HepG2 (cell line): ENCODE results near the gene TBR1. TPM values are rescaled to one million over a fixed set of nuclear protein-coding genes. Genes with fewer than 3 reads are reported as not detected.

Source experiments
- ATAC-seq: fragments of 200-7000 bp; cut with Tn5 transposase; 3 replicates; pipeline ENCODE4 v1.9.1; 2020; ENCODE audit warnings: mild to moderate bottlenecking, moderate library complexity
- BruUV-seq: library from RNA; stranded (reverse); fragments of 400-500 nt; replicated peaks from 2 replicates; lab custom pipeline; 2021; lab: Mats Ljungman, UMichigan
- CTCF ChIA-PET: fragments of 300-600 bp; formaldehyde crosslinking; extraction: SDS; loops from one replicate; lab custom pipeline; 2021; ENCODE audit warnings: low total read pairs, inconsistent platforms, low intra/inter-chr PET ratio; lab: Yijun Ruan, JAX
- POLR2A ChIA-PET: fragments of 350-600 bp; sonication (Branson Sonifier 250); formaldehyde crosslinking; loops from one replicate; lab custom pipeline; 2020; ENCODE audit warnings: antibody characterized with exemption, inconsistent platforms; lab: Yijun Ruan, JAX
- DNase-seq: peaks from one replicate; pipeline ENCODE4 v3.0.0-alpha.2; 2015; ENCODE audit warnings: low spot score
- FAIRE-seq: peaks from 3 replicates; lab custom pipeline; 2011; peaks lifted over from hg19 to GRCh38; lab: Jason Lieb, UNC
- H2AFZ ChIP-seq: one replicate; pipeline ENCODE4 v1.6.1; 2011; ENCODE audit warnings: low read length, inconsistent platforms
- H3K27ac ChIP-seq: fragments of 300-600 bp; 3 replicates; pipeline ENCODE4 v1.8.0; 2011; ENCODE audit warnings: mixed run types, mild to moderate bottlenecking, mixed read lengths, low read length, inconsistent platforms; ENCODE audit not compliant: insufficient read depth; ENCODE audit errors: extremely low read length
- H3K27me3 ChIP-seq, 2 experiments: fragments of 200-600 bp in 1 of 2; 2 replicates in 1 of 2; 3 replicates in 1 of 2; pipeline versions ENCODE4 v1.6.0 to v1.8.0; 2011; ENCODE audit warnings: low read length in 2 of 2, mild to moderate bottlenecking in 2 of 2, moderate library complexity in 2 of 2, inconsistent platforms in 1 of 2; ENCODE audit not compliant: insufficient read depth in 2 of 2, control insufficient read depth in 1 of 2
- H3K36me3 ChIP-seq, 2 experiments: fragments of 200-600 bp in 1 of 2; replicated peaks in 1 of 2; 2 replicates in 1 of 2; 3 replicates in 1 of 2; pipeline versions ENCODE4 v1.5.1 to v1.8.0; 2011; ENCODE audit warnings: low read length in 2 of 2, inconsistent platforms in 1 of 2; ENCODE audit not compliant: insufficient read depth in 2 of 2, control insufficient read depth in 1 of 2
- H3K4me1 ChIP-seq: 2 replicates; pipeline ENCODE4 v1.5.1; 2012; ENCODE audit warnings: low read length, inconsistent platforms; ENCODE audit not compliant: insufficient read depth
- H3K4me2 ChIP-seq: 2 replicates; pipeline ENCODE4 v1.6.0; 2011; ENCODE audit warnings: low read depth, low read length, inconsistent platforms
- H3K4me3 ChIP-seq, 3 experiments: fragments of 200-600 bp in 1 of 3; sonication (generic), shearing (Covaris generic) in 1 of 3; replicated peaks in 1 of 3; 2 replicates each; pipeline ENCODE4 v1.5.1; 2011 to 2016; ENCODE audit warnings: low read length in 3 of 3, inconsistent platforms in 2 of 3, low read depth in 2 of 3, mild to moderate bottlenecking in 2 of 3, control low read depth in 1 of 3, mixed read lengths in 1 of 3; ENCODE audit not compliant: insufficient read depth in 1 of 3
- H3K79me2 ChIP-seq: one replicate; pipeline ENCODE4 v1.6.1; 2011; ENCODE audit warnings: low read length, inconsistent platforms; ENCODE audit not compliant: insufficient read depth
- H3K9ac ChIP-seq: 2 replicates; pipeline ENCODE4 v1.6.0; 2011; ENCODE audit warnings: mild to moderate bottlenecking, low read depth, low read length, inconsistent platforms; ENCODE audit not compliant: insufficient read depth
- H3K9me3 ChIP-seq: 2 replicates; pipeline ENCODE4 v1.5.1; 2012; ENCODE audit warnings: mild to moderate bottlenecking, low read length
- H4K20me1 ChIP-seq: 2 replicates; pipeline ENCODE4 v1.6.0; 2011; ENCODE audit warnings: inconsistent platforms, mild to moderate bottlenecking, low read length, moderate library complexity; ENCODE audit not compliant: insufficient read depth
- ATAD3A ChIP-seq: sonication (generic); formaldehyde crosslinking; IDR thresholded peaks from 2 replicates; pipeline ENCODE4 v1.4.0; 2020; ENCODE audit warnings: missing genetic modification reagents
- HDAC2 ChIP-seq: sonication (generic); formaldehyde crosslinking; IDR thresholded peaks from 2 replicates; pipeline ENCODE4 v1.4.0; 2020; ENCODE audit warnings: missing genetic modification reagents
- SMARCE1 ChIP-seq: fragments of 450-650 bp; IDR thresholded peaks from 2 replicates; pipeline ENCODE4 v1.6.1; 2017; ENCODE audit warnings: borderline replicate concordance
- TARDBP ChIP-seq: sonication (generic); formaldehyde crosslinking; IDR thresholded peaks from 2 replicates; pipeline ENCODE4 v1.8.0; 2022; ENCODE audit warnings: mild to moderate bottlenecking, missing genetic modification reagents
- ZNF556 ChIP-seq: sonication (generic); formaldehyde crosslinking; IDR thresholded peaks from 2 replicates; pipeline ENCODE4 v1.4.0; 2020; ENCODE audit warnings: mild to moderate bottlenecking, missing genetic modification reagents, borderline replicate concordance
- WGBS: methylation state at CpG from one replicate; pipeline ENCODE4 v1.1.6; 2017; ENCODE audit warnings: low lambda C conversion rate; 5-methylcytosine and 5-hydroxymethylcytosine counted together
- in situ Hi-C: cut with HindIII; loops from 2 replicates; pipeline ENCODE4 v1.10.0; 2017; ENCODE audit warnings: low pct_unique_long_range_greater_than_20kb; ENCODE audit not compliant: extremely low pct_ligation_motif_present
- intact Hi-C: fragments of 100-400 bp; cut with micrococcal nuclease; formaldehyde crosslinking; loops from one replicate; pipeline ENCODE4 v1.10.0; 2022; ENCODE audit not compliant: unreplicated experiment
- polyA plus RNA-seq, 8 experiments: library from polyadenylated mRNA; depleted of rRNA in 3 of 8; stranded (reverse) in 7 of 8; unstranded in 1 of 8; fragments of >200 nt; fragmentation: Illumina TruSeq in 4 of 8; extraction: Trizol in 4 of 8; gene quantifications; 2 replicates each; pipeline versions ENCODE4 v1.2.1 to v1.2.3, GENCODE V29; 2011 to 2016; ENCODE audit warnings: low read depth in 4 of 8, missing spikeins in 1 of 8, mixed read lengths in 1 of 8; ENCODE audit not compliant: insufficient read depth in 1 of 8
- total RNA-seq, 5 experiments: library from RNA; depleted of rRNA; stranded (reverse); fragments of >200 nt; fragmentation: Illumina TruSeq; extraction: Trizol; gene quantifications; 2 replicates each; pipeline ENCODE4 v1.2.3, GENCODE V29; 2016; ENCODE audit warnings: low read depth in 1 of 5
- TF ChIP-seq, protein P1 (sequence below): sonication (generic); formaldehyde crosslinking; IDR thresholded peaks from 2 replicates; pipeline ENCODE4 v1.4.0; 2020; ENCODE audit warnings: mild to moderate bottlenecking, missing genetic modification reagents, borderline replicate concordance

Gene TBR1
- total and polyA plus RNA-seq, 2 of the 13 experiments (the other 11 are each of a cell fraction or from before 2014, with no cell fraction given) = not detected

DNA sequence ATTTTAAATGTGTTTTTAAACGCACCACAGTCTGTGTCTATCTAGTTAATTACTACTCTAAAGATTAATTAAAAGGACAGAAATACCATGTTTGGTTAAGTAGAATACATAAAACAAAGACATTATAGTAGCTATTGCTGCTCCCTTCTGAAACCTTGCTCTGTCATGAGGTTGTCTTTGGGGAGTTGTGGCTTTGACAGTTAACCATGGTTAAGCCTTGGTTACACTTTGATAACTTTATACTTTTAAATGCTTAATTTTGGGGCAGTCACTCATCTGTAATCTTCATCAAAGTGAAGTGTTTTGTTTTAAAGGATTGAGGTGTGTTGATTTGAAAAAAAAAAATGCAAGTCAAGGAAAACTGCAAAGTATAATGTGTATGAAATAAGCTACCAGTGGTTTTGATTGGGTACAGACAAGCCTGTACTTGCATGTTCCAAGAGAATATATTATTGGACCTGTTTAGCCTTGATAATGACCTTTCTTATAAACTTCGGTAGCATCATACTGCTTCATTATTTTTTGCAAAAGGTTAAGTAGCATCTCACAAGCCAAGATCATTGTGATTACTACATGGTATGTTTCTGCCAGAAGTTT is 29.8 kb upstream of the TBR1 start (continued):
- TF ChIP-seq SMARCE1 = no peak
- TF ChIP-seq ATAD3A (CRISPR knock-in tag) = no peak
- TF ChIP-seq, protein P1, sequence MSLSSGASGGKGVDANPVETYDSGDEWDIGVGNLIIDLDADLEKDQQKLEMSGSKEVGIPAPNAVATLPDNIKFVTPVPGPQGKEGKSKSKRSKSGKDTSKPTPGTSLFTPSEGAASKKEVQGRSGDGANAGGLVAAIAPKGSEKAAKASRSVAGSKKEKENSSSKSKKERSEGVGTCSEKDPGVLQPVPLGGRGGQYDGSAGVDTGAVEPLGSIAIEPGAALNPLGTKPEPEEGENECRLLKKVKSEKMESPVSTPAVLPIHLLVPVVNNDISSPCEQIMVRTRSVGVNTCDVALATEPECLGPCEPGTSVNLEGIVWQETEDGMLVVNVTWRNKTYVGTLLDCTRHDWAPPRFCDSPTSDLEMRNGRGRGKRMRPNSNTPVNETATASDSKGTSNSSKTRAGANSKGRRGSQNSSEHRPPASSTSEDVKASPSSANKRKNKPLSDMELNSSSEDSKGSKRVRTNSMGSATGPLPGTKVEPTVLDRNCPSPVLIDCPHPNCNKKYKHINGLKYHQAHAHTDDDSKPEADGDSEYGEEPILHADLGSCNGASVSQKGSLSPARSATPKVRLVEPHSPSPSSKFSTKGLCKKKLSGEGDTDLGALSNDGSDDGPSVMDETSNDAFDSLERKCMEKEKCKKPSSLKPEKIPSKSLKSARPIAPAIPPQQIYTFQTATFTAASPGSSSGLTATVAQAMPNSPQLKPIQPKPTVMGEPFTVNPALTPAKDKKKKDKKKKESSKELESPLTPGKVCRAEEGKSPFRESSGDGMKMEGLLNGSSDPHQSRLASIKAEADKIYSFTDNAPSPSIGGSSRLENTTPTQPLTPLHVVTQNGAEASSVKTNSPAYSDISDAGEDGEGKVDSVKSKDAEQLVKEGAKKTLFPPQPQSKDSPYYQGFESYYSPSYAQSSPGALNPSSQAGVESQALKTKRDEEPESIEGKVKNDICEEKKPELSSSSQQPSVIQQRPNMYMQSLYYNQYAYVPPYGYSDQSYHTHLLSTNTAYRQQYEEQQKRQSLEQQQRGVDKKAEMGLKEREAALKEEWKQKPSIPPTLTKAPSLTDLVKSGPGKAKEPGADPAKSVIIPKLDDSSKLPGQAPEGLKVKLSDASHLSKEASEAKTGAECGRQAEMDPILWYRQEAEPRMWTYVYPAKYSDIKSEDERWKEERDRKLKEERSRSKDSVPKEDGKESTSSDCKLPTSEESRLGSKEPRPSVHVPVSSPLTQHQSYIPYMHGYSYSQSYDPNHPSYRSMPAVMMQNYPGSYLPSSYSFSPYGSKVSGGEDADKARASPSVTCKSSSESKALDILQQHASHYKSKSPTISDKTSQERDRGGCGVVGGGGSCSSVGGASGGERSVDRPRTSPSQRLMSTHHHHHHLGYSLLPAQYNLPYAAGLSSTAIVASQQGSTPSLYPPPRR (CRISPR knock-in tag) = no peak

DNA sequence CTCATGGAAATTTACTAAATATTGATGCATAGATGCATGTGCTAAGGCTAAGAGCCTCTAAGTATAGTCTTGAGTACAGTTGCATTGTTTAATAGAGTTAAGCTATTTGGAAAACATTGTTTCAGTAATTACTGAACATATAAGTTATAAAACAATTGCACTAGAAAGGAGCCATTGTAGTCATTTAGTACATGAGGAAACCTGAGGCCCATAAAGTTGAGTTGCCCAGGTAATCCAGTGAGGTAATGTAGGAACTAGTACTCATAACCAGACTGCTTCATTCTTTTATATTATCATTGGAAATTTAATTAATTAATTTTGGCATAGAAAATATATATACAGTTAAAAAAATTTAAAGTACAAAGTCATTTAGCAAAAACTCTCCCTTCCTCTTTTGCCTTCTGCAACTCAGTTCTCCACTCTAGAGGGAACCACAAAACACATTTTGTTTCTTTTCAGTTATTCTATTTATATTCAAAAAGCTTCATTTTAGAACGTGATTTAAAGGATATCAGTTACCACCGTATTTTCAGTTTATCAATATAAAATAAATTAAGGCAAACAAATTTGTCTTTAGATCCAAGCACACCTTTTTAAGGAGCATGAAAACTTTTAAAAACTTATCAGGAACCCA is 27.8 kb upstream of the TBR1 start:
- peaks cover 4 to 41% of the 10 kb centered on the region in 2 experiments; a peak in 4 of 5 replicates for H3K36me3 ChIP-seq
- in situ Hi-C loops (no loop called here), intact Hi-C loops (no loop called here)
- H3K27ac ChIP-seq = no peak overlapping the region
- ChIA-PET POLR2A (no interaction called here), CTCF (no interaction called here)
- no TSS peak for BruUV-seq
- H3K27me3 ChIP-seq = no peaks in the 10 kb centered on the region
- H3K4me2 ChIP-seq = no peak overlapping the region
- 94% methylated on average over 2 of the region's 2 CpGs for WGBS
- no peaks in the 10 kb centered on the region for H3K79me2 ChIP-seq
- H3K4me3 ChIP-seq = no peak overlapping the region
- H4K20me1 ChIP-seq = no peaks in the 10 kb centered on the region
- no peak overlapping the region for H2AFZ ChIP-seq
- ATAC-seq (no peak), FAIRE-seq (no peak), DNase-seq (no peak)
- no peak for TF ChIP-seq HDAC2
- TF ChIP-seq ZNF556 = no peak
- no peak for TF ChIP-seq TARDBP (CRISPR knock-in tag)
- no peak overlapping the region for H3K9ac ChIP-seq
- H3K9me3 ChIP-seq = no peaks in the 10 kb centered on the region
- H3K4me1 ChIP-seq = no peaks in the 10 kb centered on the region
